Motor neuron (in vitro differentiated cells): ENCODE measurements around the gene OAS1. TPM values are rescaled to one million over a fixed set of nuclear protein-coding genes. Genes with fewer than 3 reads are reported as not detected.
"Not testable (repeated sequence)": the region's sequence is repeated elsewhere in the genome, so short reads cannot be mapped to it uniquely, and the experiment has no call there.

Experiments used
- ATAC-seq, 8 experiments: fragments of 200-7000 bp; cut with Tn5 transposase; replicated peaks in 6 of 8; 2 replicates each; pipeline ENCODE4 v1.8.0; 2021; ENCODE audit warnings: mild to moderate bottlenecking in 8 of 8, moderate library complexity in 8 of 8
- H3K27ac ChIP-seq, 2 donors: fragments of 250-450 bp; sonication (Bioruptor Pico); 2 replicates each; pipeline ENCODE4 v1.9.0; 2021; ENCODE audit warnings: antibody characterized with exemption in 2 of 2, mild to moderate bottlenecking in 2 of 2, moderate library complexity in 1 of 2
- H3K4me1 ChIP-seq, 2 donors: fragments of 250-450 bp; sonication (Bioruptor Pico); replicated peaks in 1 of 2; 2 replicates each; pipeline ENCODE4 v1.6.1; 2021; ENCODE audit warnings: antibody characterized with exemption in 2 of 2, mild to moderate bottlenecking in 2 of 2, moderate library complexity in 1 of 2
- H3K4me3 ChIP-seq, 5 donors: fragments of 250-450 bp; sonication (Bioruptor Pico); 2 replicates each; pipeline ENCODE4 v1.9.0; 2021; ENCODE audit warnings: antibody characterized with exemption in 5 of 5, mild to moderate bottlenecking in 5 of 5, moderate library complexity in 4 of 5
- WGBS, 10 experiments: fragments of 450-650 bp; shearing (Covaris generic); methylation state at CpG; one replicate each; pipeline ENCODE4 v1.0.0; 2022; 5-methylcytosine and 5-hydroxymethylcytosine counted together
- in situ Hi-C, 9 experiments: fragments of 400-800 bp; cut with MboI; loops; one replicate each; pipeline ENCODE4 v1.15.0; 2021; ENCODE audit warnings: low sequenced_read_pairs in 9 of 9, low pct_unique_long_range_greater_than_20kb in 2 of 9; ENCODE audit not compliant: unreplicated experiment in 9 of 9
- total RNA-seq, 8 experiments: library from RNA; unstranded; fragments of 300-600 nt; gene quantifications; 2 replicates each; pipeline versions ENCODE4 v1.2.3 to v1.2.4, GENCODE V29; 2022

The OAS1 gene
- total RNA-seq, 8 experiments from 2014 or later, result 0.05 to 252 (median 10.6) TPM

DNA sequence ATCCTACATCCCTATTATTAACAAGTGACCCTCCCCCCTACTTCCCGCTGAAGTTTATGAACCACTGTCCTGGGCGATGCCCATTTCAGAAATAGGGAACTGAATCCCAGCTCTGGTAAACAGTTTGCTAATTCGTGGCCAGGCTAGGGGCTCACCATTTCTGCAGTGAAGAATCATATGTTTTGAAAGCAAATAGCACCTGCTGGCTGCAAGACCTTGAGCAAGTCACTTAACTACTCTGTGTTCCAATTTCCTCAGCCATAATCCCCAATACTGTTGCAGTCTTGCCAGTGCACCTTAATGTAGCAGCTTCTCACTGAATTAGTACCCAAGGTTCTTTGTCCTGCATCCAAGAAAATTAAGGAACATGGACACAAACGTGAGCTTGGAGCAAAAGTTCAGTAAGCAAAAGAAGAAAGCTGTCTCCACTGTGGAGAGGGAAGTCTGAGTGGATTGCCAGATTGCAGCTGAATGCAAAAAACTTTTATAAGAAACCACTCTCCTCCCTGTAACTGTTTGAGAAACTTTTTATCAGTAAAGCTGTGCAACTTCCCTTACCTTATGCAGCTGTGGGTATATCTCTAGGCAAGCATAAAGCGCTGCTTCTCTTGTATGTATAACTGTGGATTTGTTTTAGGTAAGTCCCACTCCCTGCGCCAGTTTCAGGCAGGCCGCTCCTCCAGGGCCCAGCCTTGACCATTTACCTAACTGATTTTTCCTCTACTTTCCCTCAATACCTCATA is 824 bp downstream of the OAS1 start:
- ATAC-seq, result peak in 1 of 8 experiments; percentile 17
- H3K4me3 ChIP-seq, result no peak overlapping the region
- 36 to 92% (median 69%) methylated on average over 2 to 6 of the region's 7 CpGs for WGBS, 10 experiments
- in situ Hi-C loops, result no loop called here
- no peak overlapping the region for H3K27ac ChIP-seq
- peaks cover 0 to 8% of the 10 kb centered on the region in 2 donors for H3K4me1 ChIP-seq

GRCh38 chr12:112908548-112908947 is 1.8 kb downstream of the OAS1 start:
- Histone ChIP-seq H3K27ac (no peak overlapping the region), H3K4me1 (peaks cover 0 to 8% of the 10 kb centered on the region in 2 donors), H3K4me3 (no peak overlapping the region)
- in situ Hi-C loops, result no loop called here
- WGBS, 10 experiments, result 20 to 80% (median 63%) methylated on average over 1 to 9 of the region's 12 CpGs; no CpG with 5 or more reads in 4 of the 10 experiments
- peak in 1 of 8 experiments; percentile 20 for ATAC-seq

GRCh38 chr12:112909693-112910092 is 2.9 kb downstream of the OAS1 start:
- no peak for ATAC-seq
- H3K4me1 ChIP-seq, result peaks cover 0 to 8% of the 10 kb centered on the region in 2 donors
- WGBS, 10 experiments, result 82 to 100% (median 97%) methylated on average over 1 to 4 of the region's 4 CpGs; no CpG with 5 or more reads in 3 of the 10 experiments
- no peak overlapping the region for H3K4me3 ChIP-seq
- no peak overlapping the region for H3K27ac ChIP-seq
- in situ Hi-C loops, result no loop called here

GRCh38 chr12:112913038-112913688 is 6.4 kb downstream of the OAS1 start:
- no peaks in the 10 kb centered on the region for H3K4me1 ChIP-seq
- WGBS, 10 experiments, result 38 to 100% (median 87%) methylated on average over 1 of the region's 1 CpG; no CpG with 5 or more reads in 2 of the 10 experiments
- no peak for ATAC-seq
- H3K27ac ChIP-seq, result no peak overlapping the region
- no peak overlapping the region for H3K4me3 ChIP-seq
- in situ Hi-C loops, result no loop called here

DNA sequence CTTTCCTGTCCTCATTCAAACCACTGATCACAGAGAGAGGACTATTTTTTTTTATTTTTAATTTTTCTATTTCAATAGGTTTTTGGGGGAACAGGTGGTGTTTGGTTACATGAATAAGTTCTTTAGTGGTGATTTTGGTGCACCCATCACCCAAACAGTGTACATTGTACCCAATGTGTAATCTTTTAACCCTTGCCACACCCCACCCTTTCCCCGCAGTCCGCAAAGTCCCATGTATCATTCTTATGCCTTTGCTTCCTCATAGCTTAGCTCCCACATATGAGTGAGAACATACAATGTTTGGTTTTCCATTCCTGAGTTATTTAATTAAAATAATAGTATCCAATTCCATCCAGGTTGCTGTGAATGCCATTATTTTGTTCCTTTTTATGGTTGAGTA is 7.1 kb downstream of the OAS1 start:
- ATAC-seq, H3K4me1 ChIP-seq, H3K4me3 ChIP-seq, in situ Hi-C loops, H3K27ac ChIP-seq: not testable (repeated sequence)
- WGBS, 10 experiments, result 76 to 100% (median 100%) methylated on average over 1 to 2 of the region's 2 CpGs; no CpG with 5 or more reads in 3 of the 10 experiments

DNA sequence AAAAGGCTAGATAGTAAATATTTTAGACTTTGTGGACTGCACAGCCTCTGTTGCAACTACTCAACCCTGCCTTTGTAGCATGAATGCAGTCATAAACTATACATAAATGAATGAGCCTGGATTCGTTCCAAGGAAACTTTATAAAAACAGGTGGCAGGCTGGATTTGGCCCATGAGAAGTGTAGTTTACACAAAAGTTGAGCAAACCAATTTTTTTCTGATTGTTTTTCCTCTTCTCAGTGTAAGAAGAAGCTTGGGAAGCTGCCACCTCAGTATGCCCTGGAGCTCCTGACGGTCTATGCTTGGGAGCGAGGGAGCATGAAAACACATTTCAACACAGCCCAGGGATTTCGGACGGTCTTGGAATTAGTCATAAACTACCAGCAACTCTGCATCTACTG is 9.5 kb downstream of the OAS1 start:
- ATAC-seq, result peak in 3 of 8 experiments; percentile 72 to 98 (median 92)
- 10 to 95% (median 87%) methylated on average over 1 to 5 of the region's 5 CpGs; no CpG with 5 or more reads in 1 of the 10 experiments for WGBS, 10 experiments
- in situ Hi-C loops, result no loop called here
- Histone ChIP-seq H3K4me1 (no peaks in the 10 kb centered on the region), H3K27ac (no peak overlapping the region), H3K4me3 (no peak overlapping the region)

DNA sequence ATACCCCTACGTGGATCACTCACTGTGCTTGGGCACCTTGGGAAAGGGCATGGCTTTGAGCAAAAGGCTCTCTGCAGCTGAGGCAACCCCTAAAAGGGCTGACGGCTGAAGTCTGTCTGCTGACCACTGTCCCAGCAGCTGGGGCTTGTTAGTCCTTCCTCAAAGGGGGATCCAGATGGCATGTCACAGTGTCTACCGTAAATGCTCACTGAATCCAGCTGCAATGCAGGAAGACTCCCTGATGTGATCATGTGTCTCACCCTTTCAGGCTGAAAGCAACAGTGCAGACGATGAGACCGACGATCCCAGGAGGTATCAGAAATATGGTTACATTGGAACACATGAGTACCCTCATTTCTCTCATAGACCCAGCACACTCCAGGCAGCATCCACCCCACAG is 12.4 kb downstream of the OAS1 start:
- in situ Hi-C loops, result no loop called here
- Histone ChIP-seq H3K4me1 (no peaks in the 10 kb centered on the region), H3K27ac (no peak overlapping the region), H3K4me3 (no peak overlapping the region)
- 11 to 75% (median 27%) methylated on average over 1 to 5 of the region's 6 CpGs; no CpG with 5 or more reads in 4 of the 10 experiments for WGBS, 10 experiments
- ATAC-seq, result no peak

GRCh38 chr12:112924986-112925385 is 18.2 kb downstream of the OAS1 start:
- ATAC-seq, result no peak
- Histone ChIP-seq H3K27ac (no peak overlapping the region), H3K4me3 (no peak overlapping the region), H3K4me1 (no peaks in the 10 kb centered on the region)
- WGBS, 10 experiments, result 0 to 60% (median 25%) methylated on average over 1 to 5 of the region's 7 CpGs
- in situ Hi-C loops, result loop anchor here in 1 of 9 experiments (25.0 kb wide), 1 partner anchor 463 kb away; no protein-coding TSS in a partner anchor

- 0 to 83% (median 55%) methylated on average over 1 to 7 of the region's 7 CpGs; no CpG with 5 or more reads in 1 of the 10 experiments for WGBS, 10 experiments
- not testable (repeated sequence) for ATAC-seq, H3K4me3 ChIP-seq, H3K27ac ChIP-seq, H3K4me1 ChIP-seq
- in situ Hi-C loops, result loop anchor here in 1 of 9 experiments (25.0 kb wide), 1 partner anchor 464 kb away; no protein-coding TSS in a partner anchor
These were observed 19.8 kb downstream of the OAS1 start for GRCh38 chr12:112926416-112927033.

- WGBS, 10 experiments, result 29 to 100% (median 66%) methylated on average over 1 to 3 of the region's 3 CpGs; no CpG with 5 or more reads in 2 of the 10 experiments
- in situ Hi-C loops, result loop anchor here in 1 of 9 experiments (25.0 kb wide), 1 partner anchor 465 kb away; no protein-coding TSS in a partner anchor
These were observed 20.7 kb downstream of the OAS1 start for GRCh38 chr12:112927475-112927874.

GRCh38 chr12:112927925-112928324 is 21.2 kb downstream of the OAS1 start:
- 0 to 100% (median 83%) methylated on average over 1 of the region's 2 CpGs; no CpG with 5 or more reads in 5 of the 10 experiments for WGBS, 10 experiments
- Histone ChIP-seq H3K4me1 (no peaks in the 10 kb centered on the region), H3K27ac (no peak overlapping the region), H3K4me3 (no peak overlapping the region)
- no peak for ATAC-seq
- in situ Hi-C loops, result loop anchor here in 1 of 9 experiments (25.0 kb wide), 1 partner anchor 466 kb away; no protein-coding TSS in a partner anchor

More at GRCh38 chr12:112927475-112927874, 20.7 kb downstream of the OAS1 start:
- Histone ChIP-seq H3K27ac (no peak overlapping the region), H3K4me3 (no peak overlapping the region), H3K4me1 (no peaks in the 10 kb centered on the region)
- no peak for ATAC-seq

DNA sequence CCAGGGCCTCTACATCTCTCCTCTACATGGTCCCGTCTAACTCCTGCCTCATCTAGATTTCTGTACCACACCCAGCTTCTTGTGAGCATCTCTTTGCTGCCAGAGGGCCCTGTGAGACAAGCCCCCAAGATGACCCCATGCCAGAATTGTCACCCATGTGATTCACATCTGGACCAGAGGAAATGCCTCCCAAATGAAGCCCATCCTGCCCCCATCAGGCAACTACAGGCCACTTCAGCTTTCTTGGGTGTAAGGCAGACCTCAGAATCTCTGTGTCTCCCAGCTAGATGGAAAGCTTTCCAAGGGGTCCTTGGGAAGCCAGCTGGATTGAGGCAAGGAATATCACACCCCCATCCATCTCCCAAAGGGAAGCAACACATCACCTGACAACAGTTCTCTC is 22.2 kb downstream of the OAS1 start:
- H3K27ac ChIP-seq, result no peak overlapping the region
- 0 to 100% (median 83%) methylated on average over 1 of the region's 1 CpG; no CpG with 5 or more reads in 5 of the 10 experiments for WGBS, 10 experiments
- ATAC-seq, result peak in 2 of 8 experiments; percentile 37 to 64

More for the DNA sequence above, 22.2 kb downstream of the OAS1 start:
- Histone ChIP-seq H3K4me1 (no peaks in the 10 kb centered on the region), H3K4me3 (no peak overlapping the region)
- in situ Hi-C loops, result loop anchor here in 1 of 9 experiments (25.0 kb wide), 1 partner anchor 467 kb away; no protein-coding TSS in a partner anchor
